ENCODE results near the gene TRAF3. TPM values are rescaled to one million over a fixed set of nuclear protein-coding genes. Genes with fewer than 3 reads are reported as not detected.

The TRAF3 gene
- total RNA-seq, 1 donor = 19.5 TPM

DNA sequence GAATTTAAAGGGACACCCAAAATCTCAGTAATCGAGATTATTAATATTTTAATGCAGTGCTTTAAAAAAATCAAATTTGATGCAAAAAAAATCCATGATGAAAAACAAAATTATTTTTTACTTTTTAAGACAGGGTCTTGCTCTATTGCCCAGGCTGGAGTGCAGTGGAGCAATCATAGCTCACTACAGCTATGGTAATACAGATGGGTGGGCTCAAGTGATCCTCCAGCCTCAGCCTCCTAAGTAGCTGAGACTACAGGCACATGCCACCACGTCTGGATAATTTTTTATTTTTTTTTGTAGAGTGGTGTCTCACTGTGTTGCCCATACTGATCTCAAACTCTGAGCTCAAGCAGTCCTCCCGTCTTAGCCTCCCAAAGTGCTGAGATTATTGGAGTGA lies 62.9 kb downstream of the TRAF3 start:
- Histone ChIP-seq H3K27ac (ENCODE audit: low read depth, low read length) (no peak overlapping the region), H3K4me3 (ENCODE audit: insufficient read depth, low read length) (no peak overlapping the region), H2AFZ (ENCODE audit: low read length) (no peak overlapping the region), H3K36me3 (ENCODE audit: insufficient read depth, low read length) (peaks cover 2% of the 10 kb centered on the region), H3K27me3 (ENCODE audit: insufficient read depth, low read length) (no peaks in the 10 kb centered on the region), H3K79me2 (ENCODE audit: insufficient read depth, low read length) (peaks cover 11% of the 10 kb centered on the region), H3K9me3 (ENCODE audit: low read depth, low read length) (no peaks in the 10 kb centered on the region), H3K4me2 (ENCODE audit: insufficient read depth, low read length) (no peak overlapping the region), H4K20me1 (ENCODE audit: insufficient read depth, low read length) (peaks cover 4% of the 10 kb centered on the region), H3K4me1 (ENCODE audit: insufficient read depth, low read length) (no peaks in the 10 kb centered on the region)
- no peak for DNase-seq (ENCODE audit: insufficient read length, low spot score, missing footprints)
- TF ChIP-seq, protein P1, sequence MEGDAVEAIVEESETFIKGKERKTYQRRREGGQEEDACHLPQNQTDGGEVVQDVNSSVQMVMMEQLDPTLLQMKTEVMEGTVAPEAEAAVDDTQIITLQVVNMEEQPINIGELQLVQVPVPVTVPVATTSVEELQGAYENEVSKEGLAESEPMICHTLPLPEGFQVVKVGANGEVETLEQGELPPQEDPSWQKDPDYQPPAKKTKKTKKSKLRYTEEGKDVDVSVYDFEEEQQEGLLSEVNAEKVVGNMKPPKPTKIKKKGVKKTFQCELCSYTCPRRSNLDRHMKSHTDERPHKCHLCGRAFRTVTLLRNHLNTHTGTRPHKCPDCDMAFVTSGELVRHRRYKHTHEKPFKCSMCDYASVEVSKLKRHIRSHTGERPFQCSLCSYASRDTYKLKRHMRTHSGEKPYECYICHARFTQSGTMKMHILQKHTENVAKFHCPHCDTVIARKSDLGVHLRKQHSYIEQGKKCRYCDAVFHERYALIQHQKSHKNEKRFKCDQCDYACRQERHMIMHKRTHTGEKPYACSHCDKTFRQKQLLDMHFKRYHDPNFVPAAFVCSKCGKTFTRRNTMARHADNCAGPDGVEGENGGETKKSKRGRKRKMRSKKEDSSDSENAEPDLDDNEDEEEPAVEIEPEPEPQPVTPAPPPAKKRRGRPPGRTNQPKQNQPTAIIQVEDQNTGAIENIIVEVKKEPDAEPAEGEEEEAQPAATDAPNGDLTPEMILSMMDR (IDR thresholded peaks at IDR 0.05; ENCODE audit: extremely low read depth, low read depth, low read length) = no peak

DNA sequence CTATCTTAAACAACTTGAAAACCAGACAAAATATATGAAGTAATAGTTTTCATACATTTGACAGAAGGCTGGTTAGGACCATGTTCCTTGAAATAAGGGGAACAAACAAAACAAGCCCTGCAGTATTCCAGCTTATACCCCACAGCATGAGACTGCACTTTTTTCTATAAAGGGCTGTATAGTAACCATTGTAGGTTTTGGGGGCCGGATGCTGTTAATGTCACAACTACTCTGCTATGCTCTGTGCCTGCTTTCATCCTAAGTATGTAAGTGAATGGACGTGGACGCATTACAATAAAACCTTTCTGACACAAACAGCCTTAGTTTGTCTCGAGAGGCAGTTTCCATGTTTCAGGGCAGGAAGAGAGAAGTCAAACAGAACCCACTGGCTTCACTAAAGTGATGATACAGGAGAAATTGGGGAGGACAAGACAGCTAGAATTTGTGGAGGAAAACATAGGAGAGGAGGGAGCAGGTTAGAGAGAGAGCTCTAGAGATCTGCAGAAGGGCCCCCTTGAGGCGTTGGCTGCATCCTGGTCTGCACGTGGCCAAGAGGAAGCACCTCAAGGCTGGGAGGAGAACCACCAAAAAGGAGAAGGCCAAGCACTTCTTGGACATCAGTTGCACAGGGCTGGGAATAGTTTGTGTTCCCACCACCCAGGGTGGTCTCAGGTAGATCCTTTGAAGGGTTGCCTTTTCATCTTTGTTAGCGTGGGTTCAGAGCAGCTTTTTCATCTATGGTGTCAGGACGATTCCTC lies 63.7 kb downstream of the TRAF3 start:
- Histone ChIP-seq H3K4me3 (ENCODE audit: insufficient read depth, low read length) (no peak overlapping the region), H2AFZ (ENCODE audit: low read length) (no peak overlapping the region), H3K36me3 (ENCODE audit: insufficient read depth, low read length) (peaks cover 2% of the 10 kb centered on the region), H3K27me3 (ENCODE audit: insufficient read depth, low read length) (no peaks in the 10 kb centered on the region), H3K9me3 (ENCODE audit: low read depth, low read length) (no peaks in the 10 kb centered on the region), H3K79me2 (ENCODE audit: insufficient read depth, low read length) (peaks cover 9% of the 10 kb centered on the region), H3K4me2 (ENCODE audit: insufficient read depth, low read length) (no peak overlapping the region), H4K20me1 (ENCODE audit: insufficient read depth, low read length) (peaks cover 4% of the 10 kb centered on the region), H3K27ac (ENCODE audit: low read depth, low read length) (no peak overlapping the region), H3K4me1 (ENCODE audit: insufficient read depth, low read length) (no peaks in the 10 kb centered on the region)
- TF ChIP-seq, protein P1 (IDR thresholded peaks at IDR 0.05; ENCODE audit: extremely low read depth, low read depth, low read length) = no peak
- no peak for DNase-seq (ENCODE audit: insufficient read length, low spot score, missing footprints)

DNA sequence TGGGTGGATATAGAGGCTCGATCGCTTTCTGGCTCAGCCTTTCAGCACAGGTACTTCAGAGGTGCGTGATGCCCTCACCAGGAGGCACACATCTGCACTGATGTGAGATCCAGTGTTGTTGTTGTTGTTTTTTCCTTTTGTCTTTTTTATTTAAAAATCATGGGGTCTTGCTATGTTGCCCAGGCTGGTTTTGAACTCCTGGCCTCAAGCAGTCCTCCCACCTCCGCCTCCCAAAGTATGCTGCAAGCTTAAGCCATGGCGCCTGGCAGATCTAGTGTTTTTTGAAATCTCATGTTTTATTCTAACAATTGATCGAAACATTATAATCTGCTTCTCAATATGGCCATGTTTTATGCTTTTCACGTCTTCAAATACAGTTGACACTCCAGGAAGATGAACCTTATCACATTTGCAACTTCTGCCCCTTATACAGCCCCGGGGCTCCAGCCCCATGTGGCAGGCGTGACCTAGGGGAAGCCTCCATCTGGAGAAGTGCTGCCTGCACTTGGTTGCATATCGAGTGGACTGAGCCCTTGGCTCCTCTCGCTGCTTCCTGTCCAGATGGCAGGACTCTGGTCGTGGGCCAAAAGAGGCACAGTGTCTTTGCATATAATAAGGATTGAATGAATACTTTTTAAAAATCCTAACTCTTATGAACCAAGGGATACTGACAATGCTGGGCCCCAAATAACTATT lies 71.7 kb downstream of the TRAF3 start:
- H3K36me3 ChIP-seq (ENCODE audit: insufficient read depth, low read length) = no peaks in the 10 kb centered on the region
- TF ChIP-seq, protein P1 (IDR thresholded peaks at IDR 0.05; ENCODE audit: extremely low read depth, low read depth, low read length) = no peak
- no peaks in the 10 kb centered on the region for H3K9me3 ChIP-seq (ENCODE audit: low read depth, low read length)
- DNase-seq (ENCODE audit: insufficient read length, low spot score, missing footprints) = peak; percentile 65
- H3K27me3 ChIP-seq (ENCODE audit: insufficient read depth, low read length) = no peaks in the 10 kb centered on the region
- no peaks in the 10 kb centered on the region for H3K4me1 ChIP-seq (ENCODE audit: insufficient read depth, low read length)
- peaks cover 6% of the 10 kb centered on the region for H4K20me1 ChIP-seq (ENCODE audit: insufficient read depth, low read length)
- no peak overlapping the region for H3K4me2 ChIP-seq (ENCODE audit: insufficient read depth, low read length)
- H3K79me2 ChIP-seq (ENCODE audit: insufficient read depth, low read length) = peaks cover 8% of the 10 kb centered on the region
- no peak overlapping the region for H2AFZ ChIP-seq (ENCODE audit: low read length)
- H3K4me3 ChIP-seq (ENCODE audit: insufficient read depth, low read length) = no peak overlapping the region
- H3K27ac ChIP-seq (ENCODE audit: low read depth, low read length) = no peak overlapping the region
